Measurements from ENCODE around the gene SPOPL. TPM values are rescaled to one million over a fixed set of nuclear protein-coding genes. Genes with fewer than 3 reads are reported as not detected.

The SPOPL gene
- total RNA-seq, 1 donor from 2014 or later = 19.4 TPM

GRCh38 chr2:138548796-138549195 is 47.2 kb downstream of the SPOPL start:
- peaks cover 7% of the 10 kb centered on the region for H3K36me3 Mint-ChIP-seq (ENCODE audit: unreplicated experiment)
- DNase-seq = no peak
- H3K9me3 Mint-ChIP-seq (ENCODE audit: unreplicated experiment) = peaks cover 10% of the 10 kb centered on the region
- H3K27me3 Mint-ChIP-seq (ENCODE audit: unreplicated experiment) = no peaks in the 10 kb centered on the region
- H3K27ac Mint-ChIP-seq (ENCODE audit: unreplicated experiment) = no peak overlapping the region
- H3K4me1 Mint-ChIP-seq (ENCODE audit: low read depth, unreplicated experiment) = peaks cover 5% of the 10 kb centered on the region
- no peak for TF ChIP-seq CTCF (IDR thresholded peaks at IDR 0.05; ENCODE audit: partially characterized antibody, unreplicated experiment)
- no peak overlapping the region for H3K4me3 Mint-ChIP-seq (ENCODE audit: unreplicated experiment)

GRCh38 chr2:138550172-138550571 is 48.6 kb downstream of the SPOPL start:
- no peak for DNase-seq
- no peak for TF ChIP-seq CTCF (IDR thresholded peaks at IDR 0.05; ENCODE audit: partially characterized antibody, unreplicated experiment)
- Mint-ChIP-seq H3K9me3 (ENCODE audit: unreplicated experiment) (peaks cover 6% of the 10 kb centered on the region), H3K27ac (ENCODE audit: unreplicated experiment) (no peak overlapping the region), H3K27me3 (ENCODE audit: unreplicated experiment) (no peaks in the 10 kb centered on the region), H3K36me3 (ENCODE audit: unreplicated experiment) (no peaks in the 10 kb centered on the region), H3K4me3 (ENCODE audit: unreplicated experiment) (no peak overlapping the region), H3K4me1 (ENCODE audit: low read depth, unreplicated experiment) (peaks cover 5% of the 10 kb centered on the region)

- H3K9me3 Mint-ChIP-seq (ENCODE audit: unreplicated experiment) = peaks cover 3% of the 10 kb centered on the region
- H3K36me3 Mint-ChIP-seq (ENCODE audit: unreplicated experiment) = no peaks in the 10 kb centered on the region
- H3K27ac Mint-ChIP-seq (ENCODE audit: unreplicated experiment) = no peak overlapping the region
- H3K4me3 Mint-ChIP-seq (ENCODE audit: unreplicated experiment) = no peak overlapping the region
- DNase-seq = no peak
- TF ChIP-seq CTCF (IDR thresholded peaks at IDR 0.05; ENCODE audit: partially characterized antibody, unreplicated experiment) = no peak
- H3K27me3 Mint-ChIP-seq (ENCODE audit: unreplicated experiment) = no peaks in the 10 kb centered on the region
- peaks cover 5% of the 10 kb centered on the region for H3K4me1 Mint-ChIP-seq (ENCODE audit: low read depth, unreplicated experiment)
Observed at GRCh38 chr2:138550670-138551287, 49.2 kb downstream of the SPOPL start.

DNA sequence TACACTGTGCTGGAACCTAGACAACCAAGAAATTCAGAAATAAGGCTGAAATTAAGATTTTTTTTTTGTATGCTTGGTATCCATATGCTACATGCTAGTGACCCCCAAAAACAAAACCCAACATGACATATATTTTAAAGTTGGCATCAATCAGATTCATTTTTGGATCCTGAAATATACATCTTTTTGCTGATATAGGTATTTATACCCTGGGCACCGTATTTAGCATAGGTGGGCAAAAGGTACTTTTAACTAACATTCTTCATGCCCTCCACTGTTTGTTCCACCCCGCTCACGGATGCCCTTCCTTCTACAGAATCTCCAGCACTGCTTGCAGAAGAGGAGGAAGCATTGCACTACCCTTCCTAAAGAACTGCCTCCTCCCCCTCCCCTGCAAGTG is 52.6 kb downstream of the SPOPL start:
- Mint-ChIP-seq H3K9me3 (ENCODE audit: unreplicated experiment) (peaks cover 3% of the 10 kb centered on the region), H3K4me3 (ENCODE audit: unreplicated experiment) (no peak overlapping the region), H3K36me3 (ENCODE audit: unreplicated experiment) (no peaks in the 10 kb centered on the region), H3K27ac (ENCODE audit: unreplicated experiment) (no peak overlapping the region), H3K27me3 (ENCODE audit: unreplicated experiment) (no peaks in the 10 kb centered on the region), H3K4me1 (ENCODE audit: low read depth, unreplicated experiment) (peaks cover 3% of the 10 kb centered on the region)
- TF ChIP-seq CTCF (IDR thresholded peaks at IDR 0.05; ENCODE audit: partially characterized antibody, unreplicated experiment) = no peak
- no peak for DNase-seq

DNA sequence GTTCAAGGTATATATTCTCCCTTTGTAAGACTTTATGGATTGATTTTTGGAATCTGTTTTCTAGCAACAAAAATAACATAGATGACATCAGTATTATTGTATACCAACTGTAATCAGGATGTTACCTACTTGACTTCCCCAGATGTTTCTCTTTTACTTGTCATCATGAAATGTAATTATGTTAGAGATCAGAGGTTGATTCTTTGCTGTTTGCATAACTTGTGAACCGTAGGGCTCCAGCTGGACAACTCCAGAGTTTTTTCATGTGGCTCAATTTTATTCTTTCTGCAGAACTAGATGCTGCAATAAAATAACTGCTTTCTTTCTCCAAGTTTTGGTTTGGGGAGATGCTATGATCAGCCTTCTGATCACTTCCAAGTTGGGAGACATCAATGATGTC is 58.1 kb downstream of the SPOPL start:
- peaks cover 4% of the 10 kb centered on the region for H3K9me3 Mint-ChIP-seq (ENCODE audit: unreplicated experiment)
- no peaks in the 10 kb centered on the region for H3K27me3 Mint-ChIP-seq (ENCODE audit: unreplicated experiment)
- H3K4me3 Mint-ChIP-seq (ENCODE audit: unreplicated experiment) = no peak overlapping the region
- no peaks in the 10 kb centered on the region for H3K4me1 Mint-ChIP-seq (ENCODE audit: low read depth, unreplicated experiment)
- TF ChIP-seq CTCF (IDR thresholded peaks at IDR 0.05; ENCODE audit: partially characterized antibody, unreplicated experiment) = no peak
- no peak overlapping the region for H3K27ac Mint-ChIP-seq (ENCODE audit: unreplicated experiment)
- no peak for DNase-seq
- H3K36me3 Mint-ChIP-seq (ENCODE audit: unreplicated experiment) = no peaks in the 10 kb centered on the region
